Stimulated activated CD8-positive, alpha-beta memory T cell treated with anti-CD3 and anti-CD28 coated beads, Interleukin-2, amount 100 ng/mL, for 48 hours (primary cell): ENCODE measurements around the gene PRKX.
"Not testable (repeated sequence)": the region's sequence is repeated elsewhere in the genome, so short reads cannot be mapped to it uniquely, and the experiment has no call there.

Experiments used
- DNase-seq, 2 donors: peaks; one replicate each; pipeline ENCODE4 v3.0.0-alpha.2; 2020; ENCODE audit warnings: low read depth in 2 of 2

The PRKX gene

GRCh38 chrX:3577551-3577950 lies 135.9 kb downstream of the PRKX start:
- no peak for DNase-seq

DNA sequence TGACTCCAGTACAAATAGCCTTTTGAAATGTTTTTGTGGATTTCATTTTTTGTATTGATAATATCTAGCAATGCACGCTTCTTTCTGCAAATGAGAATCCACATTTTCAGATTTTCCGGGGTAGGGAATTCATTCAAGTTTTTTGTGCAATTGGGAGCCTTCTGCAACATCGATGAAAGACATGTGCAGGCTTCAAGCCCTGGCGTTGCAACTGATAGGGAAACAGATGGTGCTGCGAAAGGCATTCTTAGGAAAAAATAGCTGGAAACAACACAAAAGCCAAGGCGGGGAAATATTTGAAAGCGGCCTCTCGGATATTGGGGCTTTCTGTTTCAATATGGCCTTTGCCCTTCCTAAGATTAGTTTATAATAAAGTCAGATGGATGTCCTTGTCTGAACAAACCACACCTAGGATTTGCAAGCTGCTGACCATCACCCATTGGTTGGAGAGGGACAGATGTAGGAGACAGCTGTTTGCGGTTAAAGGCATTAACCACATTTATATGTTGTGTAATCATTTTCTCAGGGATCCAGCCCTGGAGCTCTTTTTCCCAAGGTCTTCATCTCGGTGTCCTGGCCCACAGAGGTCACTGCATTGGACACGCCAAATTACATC lies 136.5 kb downstream of the PRKX start:
- DNase-seq: no peak

DNA sequence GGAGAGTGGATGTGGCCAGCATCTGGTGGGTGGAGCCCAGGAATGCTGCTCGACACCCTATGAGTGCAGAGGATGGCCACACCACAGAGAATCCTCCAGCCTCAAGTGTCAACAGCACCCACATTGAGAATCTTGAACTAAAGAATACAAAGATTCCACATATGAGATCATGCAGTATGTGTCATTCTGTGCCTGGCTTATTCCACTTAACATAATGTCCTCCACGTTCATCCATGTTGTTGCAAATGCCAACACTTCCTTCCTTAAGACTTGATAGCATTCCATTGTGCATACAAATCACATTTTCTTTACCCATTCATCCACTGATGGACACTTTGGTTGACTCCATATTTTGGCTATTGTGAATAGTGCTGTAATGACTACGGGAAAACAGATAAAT lies 145.8 kb downstream of the PRKX start:
- no peak for DNase-seq

DNA sequence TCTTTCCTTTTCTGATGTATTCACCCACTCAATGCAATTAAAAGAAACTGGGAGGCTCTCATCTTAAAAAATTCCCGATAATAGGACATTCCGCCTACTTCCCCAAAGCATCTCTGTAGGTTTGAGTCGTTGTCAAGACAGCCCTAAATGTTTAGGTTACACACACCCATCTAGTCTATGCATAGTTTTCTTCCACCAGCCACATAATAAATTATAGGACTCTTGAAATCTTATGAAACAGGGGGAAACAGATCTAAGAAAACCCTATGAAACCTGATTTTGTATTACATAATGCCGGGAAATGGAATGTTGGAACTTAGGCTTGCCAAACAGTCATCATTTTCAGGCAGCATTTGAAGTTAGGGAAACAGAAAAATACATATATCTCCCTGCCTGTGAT lies 150.0 kb downstream of the PRKX start:
- no peak for DNase-seq

DNA sequence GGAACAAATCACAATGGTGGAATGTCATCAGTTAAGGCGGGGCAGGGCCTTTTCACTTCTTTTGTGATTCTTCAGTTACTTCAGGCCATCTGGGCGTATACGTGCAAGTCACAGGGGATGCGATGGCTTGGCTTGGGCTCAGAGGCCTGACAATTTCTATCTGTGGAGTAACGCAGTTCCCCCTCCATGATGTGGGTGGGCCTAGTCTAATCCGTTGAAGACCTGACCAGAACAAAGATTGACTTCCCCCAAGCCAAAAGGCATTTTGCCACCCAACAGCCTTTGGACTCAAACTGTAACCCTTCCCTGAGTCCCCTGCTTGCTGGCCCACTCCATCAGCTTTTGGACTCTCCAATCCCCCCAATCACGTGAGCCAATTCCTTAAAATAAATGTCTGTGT lies 153.4 kb downstream of the PRKX start:
- DNase-seq: not testable (repeated sequence)
